HG02759 (cell line): ENCODE data around the gene DNER.
"Not testable (repeated sequence)": the region's sequence is repeated elsewhere in the genome, so short reads cannot be mapped to it uniquely, and the experiment has no call there.

Experiments
- ATAC-seq: cut with Tn5 transposase; IDR thresholded peaks from one replicate; pipeline ENCODE4 v1.9.1; 2021; ENCODE audit warnings: mild to moderate bottlenecking, moderate library complexity; ENCODE audit not compliant: unreplicated experiment

Gene DNER, protein sequence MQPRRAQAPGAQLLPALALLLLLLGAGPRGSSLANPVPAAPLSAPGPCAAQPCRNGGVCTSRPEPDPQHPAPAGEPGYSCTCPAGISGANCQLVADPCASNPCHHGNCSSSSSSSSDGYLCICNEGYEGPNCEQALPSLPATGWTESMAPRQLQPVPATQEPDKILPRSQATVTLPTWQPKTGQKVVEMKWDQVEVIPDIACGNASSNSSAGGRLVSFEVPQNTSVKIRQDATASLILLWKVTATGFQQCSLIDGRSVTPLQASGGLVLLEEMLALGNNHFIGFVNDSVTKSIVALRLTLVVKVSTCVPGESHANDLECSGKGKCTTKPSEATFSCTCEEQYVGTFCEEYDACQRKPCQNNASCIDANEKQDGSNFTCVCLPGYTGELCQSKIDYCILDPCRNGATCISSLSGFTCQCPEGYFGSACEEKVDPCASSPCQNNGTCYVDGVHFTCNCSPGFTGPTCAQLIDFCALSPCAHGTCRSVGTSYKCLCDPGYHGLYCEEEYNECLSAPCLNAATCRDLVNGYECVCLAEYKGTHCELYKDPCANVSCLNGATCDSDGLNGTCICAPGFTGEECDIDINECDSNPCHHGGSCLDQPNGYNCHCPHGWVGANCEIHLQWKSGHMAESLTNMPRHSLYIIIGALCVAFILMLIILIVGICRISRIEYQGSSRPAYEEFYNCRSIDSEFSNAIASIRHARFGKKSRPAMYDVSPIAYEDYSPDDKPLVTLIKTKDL

DNA sequence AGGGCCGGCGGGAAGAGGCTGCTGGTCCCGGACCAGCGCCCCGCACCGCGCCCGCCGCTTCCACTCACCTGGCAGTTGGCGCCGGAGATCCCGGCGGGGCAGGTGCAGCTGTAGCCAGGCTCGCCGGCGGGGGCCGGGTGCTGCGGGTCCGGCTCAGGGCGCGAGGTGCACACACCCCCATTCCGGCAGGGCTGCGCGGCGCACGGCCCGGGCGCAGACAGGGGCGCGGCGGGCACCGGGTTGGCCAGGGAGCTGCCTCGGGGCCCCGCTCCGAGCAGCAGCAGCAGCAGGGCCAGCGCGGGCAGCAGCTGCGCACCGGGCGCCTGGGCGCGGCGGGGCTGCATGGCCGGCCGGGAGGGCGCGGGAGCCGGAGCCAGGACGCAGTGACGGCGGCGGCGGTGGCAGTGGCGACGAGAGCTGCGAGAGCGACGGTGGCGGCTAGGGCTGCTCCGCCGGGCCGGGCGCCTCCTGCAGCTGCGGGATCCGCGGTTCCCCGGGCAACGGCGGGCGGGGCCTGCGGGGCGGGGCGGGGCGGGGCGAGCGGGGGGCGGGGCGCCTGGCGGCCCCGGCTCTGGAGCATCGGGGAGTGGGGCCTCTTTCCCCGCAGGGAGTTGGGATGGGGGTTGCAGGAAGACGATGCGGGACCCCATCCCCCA, at the start of gene DNER:
TSS of gene DNER (minus strand) at position 476 of the 656 bp plus-strand sequence. CDS start at position 344, 132 bp downstream.
- peak; percentile 80 for ATAC-seq

DNA sequence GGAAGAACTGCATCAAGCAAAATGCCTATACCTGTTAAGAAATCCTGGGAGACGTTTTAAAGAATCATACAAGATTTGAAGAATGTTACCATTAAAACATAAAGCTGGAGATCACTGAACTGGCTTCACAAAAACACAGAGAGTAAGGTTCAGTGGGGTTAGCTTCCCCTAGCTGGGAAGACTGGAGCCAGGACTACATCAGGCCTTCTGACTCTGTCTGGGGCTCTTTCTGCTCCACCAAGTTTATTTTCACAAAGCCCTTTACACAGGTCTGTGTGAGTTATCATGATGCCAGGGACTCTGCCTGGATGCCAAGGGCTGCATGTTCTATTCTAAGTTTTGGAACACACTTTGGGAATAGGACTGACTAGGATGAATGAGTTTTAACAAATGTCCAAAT, 47.3 kb upstream of the DNER start:
- ATAC-seq = no peak

DNA sequence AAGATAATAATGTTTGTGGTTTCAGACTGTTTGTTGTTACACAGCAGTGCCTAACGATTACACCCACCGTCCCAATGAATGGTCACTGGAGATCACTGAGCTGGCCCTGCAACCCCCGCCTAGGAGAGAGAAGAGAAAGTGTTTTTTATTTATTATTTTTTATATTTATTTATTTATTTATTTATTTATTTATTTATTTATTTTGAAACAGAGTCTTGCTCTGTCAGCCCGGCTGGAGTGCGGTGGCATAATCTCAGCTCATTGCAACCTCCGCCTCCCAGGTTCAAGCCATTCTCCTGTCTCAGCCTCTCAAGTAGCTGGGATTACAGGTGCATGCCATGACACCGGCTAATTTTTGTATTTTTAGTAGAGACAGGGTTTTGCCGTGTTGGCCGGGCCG, 43.1 kb upstream of the DNER start:
- ATAC-seq = not testable (repeated sequence)

DNA sequence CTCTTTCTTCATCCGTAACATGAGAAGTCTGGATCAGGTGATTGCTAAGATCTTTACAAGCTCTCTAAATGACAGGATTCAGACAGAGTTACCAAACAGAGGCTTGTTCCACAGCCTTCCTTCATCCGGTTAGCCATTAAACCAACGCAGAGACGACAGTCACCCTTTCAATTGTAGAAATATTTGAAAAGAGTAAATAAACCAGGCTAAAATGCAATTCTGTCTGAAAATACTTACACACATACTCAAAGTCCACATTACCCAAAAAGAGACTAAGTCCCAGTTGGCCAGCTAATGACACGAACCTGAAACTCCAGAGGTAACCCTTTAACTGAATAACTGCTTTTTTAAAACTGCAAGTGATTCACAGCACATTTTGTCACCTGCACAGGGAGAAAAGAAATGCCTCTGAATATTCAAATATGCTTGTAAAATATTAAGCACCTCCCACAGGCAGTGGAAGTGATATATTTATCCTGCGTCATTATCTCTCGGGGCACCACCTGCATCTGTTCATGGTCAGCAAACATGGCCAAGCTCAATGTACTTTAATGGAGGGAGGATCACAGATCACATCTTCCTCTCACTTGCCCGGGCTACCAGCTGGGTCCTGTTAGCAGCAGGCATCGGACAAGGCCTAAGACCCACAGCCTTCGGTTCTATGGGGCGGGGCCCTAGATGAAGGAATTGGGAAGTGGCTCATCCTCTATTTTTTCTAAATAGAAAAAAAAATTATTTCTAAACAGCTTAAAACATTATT, 38.8 kb upstream of the DNER start:
- no peak for ATAC-seq

DNA sequence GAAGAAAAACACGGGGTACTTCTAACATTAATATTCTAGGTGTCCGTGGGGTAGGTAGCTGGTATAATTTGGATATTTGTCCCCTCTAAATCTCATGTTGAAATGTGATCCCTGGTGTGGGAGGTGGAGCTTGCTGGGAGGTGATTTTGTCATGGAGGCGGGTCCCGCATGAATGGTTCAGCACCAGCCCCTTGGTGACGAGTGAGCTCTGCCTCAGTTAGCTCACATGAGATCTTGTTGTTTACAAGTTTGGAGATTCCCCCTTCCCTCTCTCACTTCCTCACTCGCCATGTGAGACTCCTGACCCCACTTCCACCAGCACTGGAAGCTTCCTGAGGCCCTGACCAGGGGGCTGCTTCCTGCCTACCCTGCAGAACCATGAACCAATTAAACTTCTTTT, 35.4 kb upstream of the DNER start:
- no peak for ATAC-seq

DNA sequence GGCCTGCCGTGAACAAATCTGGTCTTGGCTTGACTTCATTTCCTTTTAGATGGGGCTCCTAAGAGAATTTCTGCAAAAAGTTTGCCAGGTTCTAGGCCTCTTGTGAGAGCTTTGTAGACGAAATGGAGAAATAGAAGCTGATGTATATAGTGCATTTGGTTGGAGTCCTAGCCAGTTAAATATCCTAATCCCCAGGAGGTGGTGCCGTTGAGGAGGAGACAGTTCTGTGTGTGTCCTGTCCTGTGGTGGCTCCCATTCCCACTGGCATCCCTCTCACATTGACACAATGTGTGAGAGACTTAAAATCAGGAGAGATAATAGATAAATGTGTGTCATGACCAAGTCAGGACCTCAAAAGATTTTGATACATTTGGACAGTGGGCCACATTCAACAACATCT, 34.6 kb upstream of the DNER start:
- ATAC-seq = no peak

DNA sequence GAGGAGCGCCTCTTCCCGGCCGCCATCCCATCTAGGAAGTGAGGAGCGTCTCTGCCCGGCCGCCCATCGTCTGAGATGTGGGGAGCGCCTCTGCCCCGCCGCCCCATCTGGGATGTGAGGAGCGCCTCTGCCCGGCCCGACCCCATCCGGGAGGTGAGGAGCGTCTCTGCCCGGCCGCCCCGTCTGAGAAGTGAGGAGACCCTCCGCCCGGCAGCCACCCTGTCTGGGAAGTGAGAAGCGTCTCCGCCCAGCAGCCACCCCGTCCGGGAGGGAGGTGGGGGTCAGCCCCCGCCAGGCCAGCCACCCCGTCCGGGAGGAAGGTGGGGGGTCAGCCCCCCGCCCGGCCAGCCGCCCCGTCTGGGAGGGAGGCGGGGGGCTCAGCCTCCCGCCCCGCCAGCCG, 28.3 kb upstream of the DNER start:
- ATAC-seq = not testable (repeated sequence)

DNA sequence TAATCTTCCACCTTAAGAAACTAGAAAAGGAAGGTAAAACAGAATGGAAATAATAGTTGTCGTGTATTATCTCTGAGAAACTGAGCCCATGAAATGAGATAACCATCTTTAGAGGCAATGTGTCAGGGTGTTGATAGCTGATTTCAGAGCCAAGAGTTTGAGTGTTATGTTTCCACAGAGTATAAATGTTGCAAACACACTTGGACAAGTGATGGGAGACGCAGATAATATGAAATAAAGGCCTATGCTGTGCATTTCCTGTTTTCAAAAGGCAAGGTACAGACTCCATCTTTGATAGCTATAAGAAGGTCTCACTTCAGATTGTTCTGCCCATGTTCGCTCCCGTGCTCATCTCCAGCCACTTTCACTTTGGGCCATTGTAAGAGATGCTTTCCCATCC, 25.9 kb upstream of the DNER start:
- ATAC-seq = no peak

DNA sequence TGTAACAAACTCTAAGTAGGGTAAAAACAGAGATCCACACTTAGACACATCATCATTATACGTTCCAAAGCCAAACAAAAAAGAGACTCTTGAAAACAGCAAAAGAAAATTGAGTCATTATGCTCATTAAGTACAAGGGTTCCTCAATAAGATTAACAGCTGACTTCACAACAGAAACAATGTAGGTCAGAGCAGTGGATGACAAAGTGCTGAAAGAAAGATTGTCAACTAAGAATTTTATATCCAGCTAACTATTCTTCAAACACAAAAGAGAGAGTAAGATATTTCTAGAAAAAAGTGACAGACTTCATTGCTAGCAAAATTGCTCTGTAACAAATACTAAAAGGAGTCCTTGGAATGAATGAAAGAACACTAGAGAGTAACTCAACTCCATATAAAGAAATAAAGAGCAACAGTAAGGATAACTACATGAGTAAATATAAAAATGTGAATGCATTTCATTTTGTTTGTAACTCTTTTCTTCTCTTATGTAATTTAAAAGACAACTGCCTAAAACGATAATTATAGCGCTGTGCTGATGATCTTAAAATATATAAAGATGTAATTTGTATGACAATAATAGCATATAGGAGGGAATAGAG, 23.8 kb upstream of the DNER start:
- ATAC-seq = no peak

DNA sequence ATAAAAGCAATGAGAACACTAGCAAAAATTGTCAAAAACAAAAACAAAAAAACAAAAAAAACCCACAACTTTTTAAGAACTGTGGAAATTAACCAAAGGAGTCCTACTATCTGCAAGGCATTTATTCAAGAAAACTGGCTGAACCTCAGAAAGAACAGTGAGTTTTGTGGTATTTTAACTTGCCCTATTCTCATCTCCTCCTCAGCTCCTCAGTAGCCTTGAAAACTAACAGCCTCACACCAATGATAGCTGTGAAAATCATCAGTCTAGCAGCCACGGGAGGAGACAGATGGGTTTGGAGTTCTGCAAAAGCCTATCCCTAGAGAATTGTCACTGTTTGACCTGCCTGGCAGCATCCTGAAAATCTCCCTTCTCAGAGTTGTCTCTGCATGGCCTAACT, 20.1 kb upstream of the DNER start:
- ATAC-seq = no peak

DNA sequence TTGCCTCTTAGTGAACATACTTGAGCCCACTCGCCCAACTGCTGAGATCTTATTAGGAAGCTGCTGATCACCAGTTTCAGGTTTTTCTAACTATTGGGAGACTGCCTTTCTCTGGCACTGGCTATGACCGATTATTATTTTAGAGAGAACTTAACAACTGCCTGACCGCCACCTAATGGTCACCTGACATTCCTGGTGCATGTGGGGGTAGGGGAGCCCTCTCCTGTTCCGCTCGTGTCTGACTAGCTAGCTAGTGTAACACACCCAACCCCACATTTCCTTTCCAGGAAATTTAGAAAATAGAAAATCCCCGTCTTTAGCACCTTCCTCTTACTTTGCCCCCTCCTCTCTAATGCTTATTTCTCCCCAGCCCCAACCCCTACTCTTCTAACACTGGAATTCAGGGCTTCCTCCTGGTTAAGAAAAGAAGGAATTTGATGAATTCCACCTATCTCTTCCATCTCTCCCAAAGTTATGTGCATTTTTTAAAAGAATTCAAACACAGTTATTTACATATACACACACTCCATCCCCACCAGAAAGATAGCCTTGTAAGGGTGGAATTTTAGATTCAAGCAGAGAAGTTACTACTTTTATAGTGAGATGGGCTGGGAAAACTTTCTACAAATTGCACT, 19.4 kb upstream of the DNER start:
- no peak for ATAC-seq

DNA sequence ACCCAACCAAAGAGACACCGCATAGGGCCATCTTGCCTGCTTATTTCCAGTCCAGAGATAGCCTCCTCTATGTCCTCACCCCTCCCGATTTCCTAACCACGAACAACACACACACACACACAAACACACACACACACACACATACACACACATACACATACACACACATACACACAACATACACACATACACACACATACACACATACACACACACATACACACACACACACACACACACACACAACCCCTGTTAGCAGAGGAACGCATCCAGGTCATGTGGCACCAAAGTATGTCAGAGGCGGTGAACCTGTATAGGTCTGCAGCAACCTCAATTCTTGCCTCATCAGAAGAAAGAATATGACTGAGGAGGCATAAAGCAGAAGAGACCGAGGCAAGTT, 18.5 kb upstream of the DNER start:
- ATAC-seq = no peak

DNA sequence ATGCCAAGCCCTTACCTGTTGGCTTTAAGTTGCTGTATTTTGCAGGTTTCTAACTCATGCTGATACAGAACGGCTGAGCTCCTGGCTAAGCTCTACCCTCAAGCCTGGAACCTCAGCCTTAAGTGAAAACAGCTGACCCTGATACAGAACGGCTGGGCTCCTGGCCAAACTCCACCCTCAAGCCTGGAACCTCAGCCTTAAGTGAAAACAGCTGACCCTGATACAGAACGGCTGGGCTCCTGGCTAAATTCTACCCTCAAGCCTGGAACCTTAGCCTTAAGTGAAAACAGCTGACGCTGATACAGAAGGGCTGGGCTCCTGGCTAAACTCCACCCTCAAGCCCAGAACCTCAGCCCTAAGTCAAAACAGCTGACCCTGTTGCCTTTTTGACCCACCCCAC, 17.6 kb upstream of the DNER start:
- ATAC-seq = no peak

DNA sequence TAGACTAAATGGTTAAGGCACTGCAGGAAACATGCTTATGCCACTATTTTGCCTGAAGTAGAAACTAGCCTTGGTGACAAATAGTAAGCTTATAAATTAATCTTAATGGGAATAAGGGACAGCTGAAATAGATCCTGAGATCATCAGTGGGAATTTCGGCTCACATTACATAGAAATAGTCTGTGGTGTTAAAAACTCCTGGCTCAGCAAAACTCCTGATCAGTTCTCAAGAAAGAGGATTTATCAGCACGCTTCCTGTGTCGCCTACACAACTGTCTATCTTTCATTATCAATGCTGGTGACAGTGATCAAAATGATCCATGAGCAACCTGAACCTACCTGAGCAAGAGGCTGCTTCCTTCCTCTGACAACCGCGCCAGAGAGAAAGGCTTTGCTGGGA, 17.0 kb upstream of the DNER start:
- ATAC-seq = no peak

DNA sequence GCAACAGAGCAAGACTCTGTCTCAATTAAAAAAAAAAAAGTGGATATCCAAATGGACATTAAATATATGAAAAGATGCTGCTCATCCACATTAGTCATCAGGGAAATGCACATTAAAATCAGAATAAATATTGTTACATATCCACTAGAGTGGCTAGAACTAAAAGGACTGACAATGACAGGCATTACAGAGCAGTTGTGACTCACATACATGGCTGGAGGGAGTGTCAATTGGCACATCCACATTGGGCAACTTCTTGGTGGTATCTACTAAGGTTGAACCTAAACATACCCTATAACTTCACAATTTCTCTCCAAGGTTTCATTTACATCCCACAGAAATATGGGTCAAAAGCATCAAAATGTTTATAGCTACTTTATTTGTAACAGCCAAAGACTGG, 14.0 kb upstream of the DNER start:
- ATAC-seq = no peak

DNA sequence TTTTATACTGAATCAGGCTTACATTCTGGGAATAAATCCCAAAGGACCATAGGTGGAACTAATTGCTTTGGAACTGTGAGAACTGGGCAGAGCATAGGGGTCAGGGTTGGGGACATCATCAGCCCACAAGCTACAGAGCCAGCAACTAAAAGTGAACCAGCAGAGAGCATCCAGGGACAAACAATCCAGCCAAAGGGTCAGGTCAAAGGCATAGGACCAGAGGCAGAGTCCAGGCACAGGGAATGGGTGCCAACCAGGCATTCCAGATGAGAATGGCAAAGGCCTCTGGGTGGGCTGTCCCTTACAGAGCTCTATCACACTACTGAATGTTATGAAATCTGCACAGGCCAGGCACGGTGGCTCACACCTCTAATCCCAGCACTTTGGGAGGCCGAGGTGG, 12.3 kb upstream of the DNER start:
- ATAC-seq = no peak

DNA sequence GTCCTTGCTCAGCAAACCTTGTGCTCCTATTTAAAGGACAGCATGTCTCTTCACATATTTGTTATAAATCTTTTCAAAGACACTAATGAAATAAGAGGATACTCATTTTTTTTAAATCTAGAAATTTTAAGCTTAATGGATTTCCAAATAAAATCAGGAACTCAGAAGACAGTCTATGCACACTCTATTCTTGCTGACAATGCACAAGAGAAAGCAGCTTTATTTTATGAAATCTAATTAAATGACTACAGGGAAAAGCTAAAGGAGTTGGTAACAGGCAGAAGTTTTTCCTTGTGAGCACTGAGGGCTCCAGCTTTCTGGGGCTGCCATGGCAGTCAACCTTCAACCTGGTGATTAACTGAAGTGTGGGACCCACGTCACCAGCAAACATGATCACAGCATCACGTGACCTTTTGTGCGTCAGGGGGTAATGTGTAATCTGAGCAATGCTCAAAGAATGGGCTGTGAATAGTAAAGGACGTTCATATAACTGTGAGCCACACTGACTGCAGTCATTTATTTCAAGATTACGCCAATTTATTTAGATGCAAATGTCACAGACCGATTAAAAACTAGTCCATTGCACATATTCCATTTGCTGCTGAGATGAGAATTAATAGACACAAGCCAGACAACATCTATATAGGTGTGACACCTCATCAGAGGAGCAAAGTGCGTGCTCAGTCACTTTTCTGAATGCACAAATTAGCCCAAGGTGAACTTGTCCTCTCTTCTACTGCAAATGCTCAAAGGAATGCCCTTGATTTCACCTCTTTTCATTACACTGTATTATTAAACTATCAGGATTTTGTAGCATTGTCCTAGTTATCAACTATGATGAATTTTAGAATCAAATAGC, 11.6 kb upstream of the DNER start:
- ATAC-seq = no peak

DNA sequence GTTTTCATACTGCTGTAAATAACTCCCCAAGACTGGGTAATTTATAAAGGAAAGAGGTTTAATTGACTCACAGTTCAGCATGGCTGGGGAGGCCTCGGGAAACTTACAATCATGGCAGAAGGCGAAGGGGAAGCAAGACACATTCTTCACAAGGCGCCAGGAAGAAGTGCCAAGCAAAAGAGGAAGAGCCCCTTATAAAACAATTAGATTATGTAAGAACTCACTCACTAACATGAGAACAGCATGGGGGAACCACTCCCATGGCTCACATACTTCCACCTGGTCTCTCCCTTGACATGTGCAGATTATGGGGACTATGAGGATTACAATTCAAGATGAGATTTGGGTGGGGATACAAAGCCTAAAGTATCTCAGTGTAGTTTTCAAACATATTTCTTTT, 8.8 kb upstream of the DNER start:
- ATAC-seq = not testable (repeated sequence)

DNA sequence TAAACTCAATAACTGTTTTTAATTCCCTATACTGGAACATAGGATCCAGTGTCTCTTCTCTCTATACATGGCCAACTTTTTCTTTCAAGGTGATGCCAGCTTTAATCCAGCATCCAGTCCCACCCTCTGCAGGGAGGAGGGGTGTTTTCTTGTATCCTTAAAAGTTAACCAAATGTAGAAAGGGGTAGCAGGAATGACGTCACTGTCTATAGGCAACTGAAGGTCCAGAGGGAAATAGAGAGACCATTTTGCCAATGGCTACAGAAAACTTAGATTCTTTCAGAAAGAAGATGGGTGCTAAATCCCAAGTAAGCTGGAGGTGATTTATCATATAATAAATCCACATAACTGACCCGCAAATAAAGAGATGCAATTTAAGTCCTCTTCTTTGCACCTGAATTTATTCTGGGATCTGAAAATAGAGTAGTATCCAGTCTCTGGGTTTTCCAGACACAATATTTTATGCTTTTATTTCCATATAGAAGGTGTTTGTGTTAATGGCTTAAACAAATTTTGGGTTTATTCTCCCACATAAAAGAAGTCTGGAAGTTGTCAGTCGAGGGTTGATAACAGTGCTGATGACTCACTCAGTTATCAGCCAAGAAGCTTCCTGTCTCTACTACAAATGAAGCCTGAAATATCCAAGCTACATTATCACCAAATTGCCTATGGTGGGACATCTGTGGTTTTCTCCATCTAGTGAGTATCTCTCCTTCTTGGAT, 5.7 kb upstream of the DNER start:
- no peak for ATAC-seq
